Colonic mucosa (tissue), 4 donors: Measurements from ENCODE around the gene AVEN. TPM values are rescaled to one million over a fixed set of nuclear protein-coding genes. Genes with fewer than 3 reads are reported as not detected.

ENCODE experiments used
- DNase-seq: peaks from one replicate; pipeline ENCODE4 v3.0.0-alpha.2; 2020
- H3K27ac ChIP-seq: fragments of 200-600 bp; one replicate; pipeline ENCODE4 v1.8.0; 2021
- H3K27me3 ChIP-seq: fragments of 200-600 bp; one replicate; pipeline ENCODE4 v1.8.0; 2021
- H3K36me3 ChIP-seq: fragments of 200-600 bp; one replicate; pipeline ENCODE4 v1.8.0; 2021
- H3K4me1 ChIP-seq: fragments of 200-600 bp; one replicate; pipeline ENCODE4 v1.8.0; 2021; ENCODE audit warnings: mild to moderate bottlenecking
- H3K4me3 ChIP-seq: fragments of 200-600 bp; one replicate; pipeline ENCODE4 v1.8.0; 2021
- H3K9ac ChIP-seq, 2 donors: one replicate each; pipeline ENCODE4 v1.7.0; 2013; ENCODE audit warnings: control low read depth in 2 of 2, low read depth in 2 of 2, low read length in 2 of 2
- H3K9me3 ChIP-seq: fragments of 200-600 bp; one replicate; pipeline ENCODE4 v1.8.0; 2021
- CTCF ChIP-seq: fragments of 200-600 bp; IDR thresholded peaks from one replicate; pipeline ENCODE4 v1.8.0; 2022; ENCODE audit warnings: antibody characterized with exemption, mild to moderate bottlenecking
- intact Hi-C: fragments of 100-400 bp; cut with DNase I; formaldehyde crosslinking; loops from one replicate; pipeline ENCODE4 v1.14.1; 2022
- total RNA-seq, 2 donors: library from RNA; stranded (reverse); fragmentation: NEBNext Ultra II Directional in 1 of 2; extraction: Animal tissue kit (Norgen Biotek cat#: 25700) in 1 of 2; gene quantifications; one replicate each; pipeline ENCODE4 v1.2.1, GENCODE V29; 2021
- donor health status: healthy.
- donor health status: DM: no; HTN: no; CAD: no.
- donor health status: DM: no; HTN: no; CAD: no.

The AVEN gene
- total RNA-seq, 2 donors from 2014 or later = 10.0 to 13.9 TPM

GRCh38 chr15:33956397-33956796 is 82.6 kb downstream of the AVEN start:
- H3K9ac ChIP-seq = no peak overlapping the region
- H3K27me3 ChIP-seq = no peaks in the 10 kb centered on the region
- H3K36me3 ChIP-seq = no peaks in the 10 kb centered on the region
- H3K27ac ChIP-seq = no peak overlapping the region
- no peaks in the 10 kb centered on the region for H3K9me3 ChIP-seq
- no peaks in the 10 kb centered on the region for H3K4me1 ChIP-seq
- intact Hi-C loops = no loop called here
- TF ChIP-seq CTCF = no peak
- DNase-seq = no peak
- H3K4me3 ChIP-seq = no peak overlapping the region

- H3K4me3 ChIP-seq = no peak overlapping the region
- intact Hi-C loops = no loop called here
- H3K27ac ChIP-seq = no peak overlapping the region
- no peaks in the 10 kb centered on the region for H3K27me3 ChIP-seq
- no peaks in the 10 kb centered on the region for H3K9me3 ChIP-seq
- TF ChIP-seq CTCF = no peak
- no peak overlapping the region for H3K9ac ChIP-seq
- no peaks in the 10 kb centered on the region for H3K36me3 ChIP-seq
- DNase-seq = no peak
- no peaks in the 10 kb centered on the region for H3K4me1 ChIP-seq
These were observed 83.1 kb downstream of the AVEN start for GRCh38 chr15:33955945-33956344.

GRCh38 chr15:33946152-33946551 is 92.9 kb downstream of the AVEN start:
- Histone ChIP-seq H3K4me3 (no peak overlapping the region), H3K36me3 (no peaks in the 10 kb centered on the region), H3K9me3 (no peaks in the 10 kb centered on the region), H3K27ac (no peak overlapping the region), H3K9ac (no peak overlapping the region), H3K4me1 (no peaks in the 10 kb centered on the region), H3K27me3 (no peaks in the 10 kb centered on the region)
- no peak for DNase-seq
- intact Hi-C loops = no loop called here
- TF ChIP-seq CTCF = no peak

- Histone ChIP-seq H3K9ac (no peak overlapping the region), H3K4me3 (no peak overlapping the region), H3K27me3 (no peaks in the 10 kb centered on the region), H3K9me3 (no peaks in the 10 kb centered on the region), H3K36me3 (no peaks in the 10 kb centered on the region), H3K27ac (no peak overlapping the region), H3K4me1 (no peaks in the 10 kb centered on the region)
- TF ChIP-seq CTCF = no peak
- intact Hi-C loops = no loop called here
- DNase-seq = no peak
These were observed 97.5 kb downstream of the AVEN start for GRCh38 chr15:33941279-33942063.

GRCh38 chr15:33934921-33935320 is 104.1 kb downstream of the AVEN start:
- DNase-seq = no peak
- Histone ChIP-seq H3K9ac (no peak overlapping the region), H3K36me3 (no peaks in the 10 kb centered on the region), H3K4me1 (no peaks in the 10 kb centered on the region), H3K27ac (no peak overlapping the region), H3K27me3 (no peaks in the 10 kb centered on the region), H3K4me3 (no peak overlapping the region), H3K9me3 (no peaks in the 10 kb centered on the region)
- intact Hi-C loops = no loop called here
- TF ChIP-seq CTCF = no peak
